ENCODE data around the gene ELN. TPM values are rescaled to one million over a fixed set of nuclear protein-coding genes. Genes with fewer than 3 reads are reported as not detected.

The ELN gene
- total and polyA plus RNA-seq, 9 of the 15 experiments (the other 6 are each of a cell fraction or from before 2014, with no cell fraction given): 0.20 TPM; not detected in 8

DNA sequence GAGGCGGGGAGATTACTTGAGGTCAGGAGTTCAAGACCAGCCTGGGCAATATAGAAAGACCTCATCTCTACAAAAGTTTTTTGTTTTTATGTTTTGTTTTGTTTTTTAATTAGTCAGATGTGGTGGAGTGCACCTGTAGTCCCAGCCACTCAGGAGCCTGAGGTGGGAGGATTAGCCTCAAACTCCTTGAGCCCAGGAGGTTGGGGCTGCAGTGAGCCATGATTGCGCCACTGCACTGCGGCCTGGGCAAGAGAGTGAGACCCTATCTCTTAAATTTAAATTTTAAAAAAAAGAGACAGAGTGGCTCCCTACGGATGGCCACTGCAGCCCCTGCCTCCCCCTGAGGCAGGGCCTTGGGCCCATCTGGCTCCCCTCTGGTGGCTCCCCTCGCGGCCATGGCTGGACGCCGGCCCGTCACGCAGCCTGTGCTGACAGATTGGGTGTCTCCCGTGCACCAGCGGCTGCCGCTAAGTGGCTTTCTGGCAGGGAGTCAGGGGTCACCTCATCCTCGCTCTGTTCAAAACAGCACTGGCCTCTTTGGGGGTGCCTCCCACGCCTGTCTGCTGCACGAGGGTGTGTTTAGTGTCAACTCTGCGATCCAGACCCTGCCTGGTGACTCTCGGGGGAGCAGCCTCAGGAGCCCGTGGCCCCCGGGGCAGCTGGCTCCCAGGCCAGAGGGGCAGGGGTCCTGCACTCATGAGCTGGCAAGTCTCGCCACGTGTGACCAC lies 44.4 kb upstream of the ELN start:
- Histone ChIP-seq H4K20me1 (replicated peaks; ENCODE audit: control insufficient read depth, insufficient read depth, low read length) (peaks cover 5% of the 10 kb centered on the region; the same call in 1 of the 2 replicates), H3K27me3 (ENCODE audit: control insufficient read depth in 2 of 2, insufficient read depth in 2 of 2, low read length in 2 of 2) (peaks cover 34 to 73% of the 10 kb centered on the region in 2 experiments; a peak in 4 of 5 replicates), H3K79me2 (ENCODE audit: control insufficient read depth, insufficient read depth, low read length) (no peaks in the 10 kb centered on the region), H3K4me1 (replicated peaks in 1 of 2; ENCODE audit: control insufficient read depth in 2 of 2, insufficient read depth in 2 of 2, low read length in 2 of 2) (peaks cover 3 to 22% of the 10 kb centered on the region in 2 experiments; a peak in 3 of 5 replicates), H3K27ac (ENCODE audit: extremely low read depth, low read depth, low read length) (no peak overlapping the region), H3K4me2 (ENCODE audit: insufficient read depth, low read length) (no peak overlapping the region), H3K4me3 (no peak overlapping the region), H3K36me3 (ENCODE audit: control insufficient read depth, insufficient read depth, low read length) (no peaks in the 10 kb centered on the region), H2AFZ (ENCODE audit: low read depth, low read length) (peak overlapping the region; percentile 48), H3K9me3 (replicated peaks; ENCODE audit: control insufficient read depth, insufficient read depth, low read depth, low read length) (no peaks in the 10 kb centered on the region), H3K9ac (ENCODE audit: insufficient read depth in 1 of 2, low read depth in 2 of 2, low read length in 2 of 2) (0 out of 4 replicates have a peak overlapping the region, but pooled peaks of 1 of the 2 experiments have one; percentile 22), H3K9me1 (ENCODE audit: control insufficient read depth, insufficient read depth, low read length) (no peaks in the 10 kb centered on the region)
- 10% methylated on average over 21 of the region's 22 CpGs for WGBS (ENCODE audit: insufficient coverage, low coverage, missing lambda C conversion rate)
- ChIA-PET POLR2A (interaction anchor here (0.6 kb wide), 1 partner anchor 245 kb away, joined by 3 read pairs; no protein-coding TSS in a partner anchor), CTCF (ENCODE audit: low intra/inter-chr PET ratio) (no interaction called here)
- intact Hi-C loops (cut with micrococcal nuclease): no loop called here
- DNase-seq (ENCODE audit: extremely low read depth in 1 of 4, low spot score in 3 of 4) (peak in 2 of 4 experiments; percentile 37 to 40), FAIRE-seq (peak; percentile 11), ATAC-seq (peak; percentile 35; the same call in 2 of the 3 replicates)
- in situ Hi-C loops (cut with MboI): no loop called here
- BruUV-seq (replicated peaks): no TSS peak
- TF ChIP-seq SP2 (IDR thresholded peaks at IDR 0.05; ENCODE audit: extremely low read depth, low read depth, low read length, poor library complexity, severe bottlenecking) (no peak), KLF1 (tag; IDR thresholded peaks at IDR 0.05) (no peak), FOXK2 (conservative IDR thresholded peaks at IDR 0.05 in 1 of 2, IDR thresholded peaks at IDR 0.05 in 1 of 2; ENCODE audit: low read depth in 2 of 2) (no peak), BHLHE40 (IDR thresholded peaks at IDR 0.05; ENCODE audit: low read length) (peak; percentile 89), KDM4B (IDR thresholded peaks at IDR 0.05; ENCODE audit: borderline replicate concordance in 2 of 2, low read depth in 1 of 2) (no peak), MTA2 (IDR thresholded peaks at IDR 0.05; ENCODE audit: low read depth) (no peak), JUND (IDR thresholded peaks at IDR 0.05; ENCODE audit: borderline replicate concordance, low read depth, low read length) (no peak), JUND (tag; IDR thresholded peaks at IDR 0.05; ENCODE audit: borderline replicate concordance, low read depth, low read length) (no peak), ZNF134 (CRISPR knock-in tag; conservative IDR thresholded peaks at IDR 0.05) (no peak), TARDBP (IDR thresholded peaks at IDR 0.05) (no peak)
- TF ChIP-seq, protein P1, sequence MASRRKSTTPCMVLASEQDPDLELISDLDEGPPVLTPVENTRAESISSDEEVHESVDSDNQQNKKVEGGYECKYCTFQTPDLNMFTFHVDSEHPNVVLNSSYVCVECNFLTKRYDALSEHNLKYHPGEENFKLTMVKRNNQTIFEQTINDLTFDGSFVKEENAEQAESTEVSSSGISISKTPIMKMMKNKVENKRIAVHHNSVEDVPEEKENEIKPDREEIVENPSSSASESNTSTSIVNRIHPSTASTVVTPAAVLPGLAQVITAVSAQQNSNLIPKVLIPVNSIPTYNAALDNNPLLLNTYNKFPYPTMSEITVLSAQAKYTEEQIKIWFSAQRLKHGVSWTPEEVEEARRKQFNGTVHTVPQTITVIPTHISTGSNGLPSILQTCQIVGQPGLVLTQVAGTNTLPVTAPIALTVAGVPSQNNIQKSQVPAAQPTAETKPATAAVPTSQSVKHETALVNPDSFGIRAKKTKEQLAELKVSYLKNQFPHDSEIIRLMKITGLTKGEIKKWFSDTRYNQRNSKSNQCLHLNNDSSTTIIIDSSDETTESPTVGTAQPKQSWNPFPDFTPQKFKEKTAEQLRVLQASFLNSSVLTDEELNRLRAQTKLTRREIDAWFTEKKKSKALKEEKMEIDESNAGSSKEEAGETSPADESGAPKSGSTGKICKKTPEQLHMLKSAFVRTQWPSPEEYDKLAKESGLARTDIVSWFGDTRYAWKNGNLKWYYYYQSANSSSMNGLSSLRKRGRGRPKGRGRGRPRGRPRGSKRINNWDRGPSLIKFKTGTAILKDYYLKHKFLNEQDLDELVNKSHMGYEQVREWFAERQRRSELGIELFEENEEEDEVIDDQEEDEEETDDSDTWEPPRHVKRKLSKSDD (conservative IDR thresholded peaks at IDR 0.05; ENCODE audit: low read length): no peak
- TF ChIP-seq, protein P2, sequence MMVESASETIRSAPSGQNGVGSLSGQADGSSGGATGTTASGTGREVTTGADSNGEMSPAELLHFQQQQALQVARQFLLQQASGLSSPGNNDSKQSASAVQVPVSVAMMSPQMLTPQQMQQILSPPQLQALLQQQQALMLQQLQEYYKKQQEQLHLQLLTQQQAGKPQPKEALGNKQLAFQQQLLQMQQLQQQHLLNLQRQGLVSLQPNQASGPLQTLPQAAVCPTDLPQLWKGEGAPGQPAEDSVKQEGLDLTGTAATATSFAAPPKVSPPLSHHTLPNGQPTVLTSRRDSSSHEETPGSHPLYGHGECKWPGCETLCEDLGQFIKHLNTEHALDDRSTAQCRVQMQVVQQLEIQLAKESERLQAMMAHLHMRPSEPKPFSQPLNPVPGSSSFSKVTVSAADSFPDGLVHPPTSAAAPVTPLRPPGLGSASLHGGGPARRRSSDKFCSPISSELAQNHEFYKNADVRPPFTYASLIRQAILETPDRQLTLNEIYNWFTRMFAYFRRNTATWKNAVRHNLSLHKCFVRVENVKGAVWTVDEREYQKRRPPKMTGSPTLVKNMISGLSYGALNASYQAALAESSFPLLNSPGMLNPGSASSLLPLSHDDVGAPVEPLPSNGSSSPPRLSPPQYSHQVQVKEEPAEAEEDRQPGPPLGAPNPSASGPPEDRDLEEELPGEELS (CRISPR knock-in tag; IDR thresholded peaks at IDR 0.05; ENCODE audit: borderline replicate concordance): no peak
- TF ChIP-seq, protein P3, sequence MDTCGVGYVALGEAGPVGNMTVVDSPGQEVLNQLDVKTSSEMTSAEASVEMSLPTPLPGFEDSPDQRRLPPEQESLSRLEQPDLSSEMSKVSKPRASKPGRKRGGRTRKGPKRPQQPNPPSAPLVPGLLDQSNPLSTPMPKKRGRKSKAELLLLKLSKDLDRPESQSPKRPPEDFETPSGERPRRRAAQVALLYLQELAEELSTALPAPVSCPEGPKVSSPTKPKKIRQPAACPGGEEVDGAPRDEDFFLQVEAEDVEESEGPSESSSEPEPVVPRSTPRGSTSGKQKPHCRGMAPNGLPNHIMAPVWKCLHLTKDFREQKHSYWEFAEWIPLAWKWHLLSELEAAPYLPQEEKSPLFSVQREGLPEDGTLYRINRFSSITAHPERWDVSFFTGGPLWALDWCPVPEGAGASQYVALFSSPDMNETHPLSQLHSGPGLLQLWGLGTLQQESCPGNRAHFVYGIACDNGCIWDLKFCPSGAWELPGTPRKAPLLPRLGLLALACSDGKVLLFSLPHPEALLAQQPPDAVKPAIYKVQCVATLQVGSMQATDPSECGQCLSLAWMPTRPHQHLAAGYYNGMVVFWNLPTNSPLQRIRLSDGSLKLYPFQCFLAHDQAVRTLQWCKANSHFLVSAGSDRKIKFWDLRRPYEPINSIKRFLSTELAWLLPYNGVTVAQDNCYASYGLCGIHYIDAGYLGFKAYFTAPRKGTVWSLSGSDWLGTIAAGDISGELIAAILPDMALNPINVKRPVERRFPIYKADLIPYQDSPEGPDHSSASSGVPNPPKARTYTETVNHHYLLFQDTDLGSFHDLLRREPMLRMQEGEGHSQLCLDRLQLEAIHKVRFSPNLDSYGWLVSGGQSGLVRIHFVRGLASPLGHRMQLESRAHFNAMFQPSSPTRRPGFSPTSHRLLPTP (IDR thresholded peaks at IDR 0.05; ENCODE audit: borderline replicate concordance, extremely low read depth, insufficient read length): no peak
